CD4-positive, alpha-beta T cell treated with Interleukin-2 at 100 ng/mL for 4 hours (primary cell): Measurements from ENCODE around the gene DRC3.

Source experiments
- DNase-seq: peaks from one replicate; pipeline ENCODE4 v3.0.0-alpha.2; 2020; ENCODE audit warnings: low spot score

The DRC3 gene

DNA sequence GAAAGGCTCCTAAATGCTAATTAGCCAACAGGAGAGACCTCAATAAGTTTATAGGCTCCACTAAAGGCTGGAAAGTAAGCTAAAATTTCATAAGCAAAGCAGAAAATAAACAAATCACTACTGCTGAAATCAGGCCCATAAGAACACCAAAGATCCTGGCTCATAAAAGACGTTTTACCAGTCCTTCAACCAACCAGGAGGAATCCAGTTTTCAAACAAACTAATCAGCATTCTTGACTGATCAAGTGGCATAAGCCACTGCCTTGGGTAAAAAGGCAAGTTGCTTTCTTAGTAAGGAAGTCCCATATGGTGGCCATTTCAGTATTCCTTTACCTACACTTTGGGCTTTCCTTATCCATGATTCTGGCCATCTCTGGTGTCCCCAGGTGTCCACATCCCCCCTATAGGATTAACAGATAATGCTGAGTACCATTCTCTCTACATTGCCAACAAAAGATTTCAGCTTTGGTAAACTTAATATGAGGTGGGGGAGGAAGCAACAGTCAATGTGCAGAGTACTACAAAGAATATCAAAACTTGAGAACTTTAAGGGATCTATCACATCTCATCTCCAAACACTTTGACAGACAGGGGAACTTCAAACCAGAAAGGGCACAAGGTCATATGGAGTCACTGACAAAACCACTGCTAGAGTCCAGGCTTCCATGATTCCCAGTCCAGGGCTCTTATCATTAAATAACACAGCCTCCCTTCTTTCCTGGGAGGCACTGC, 1.8 kb upstream of the DRC3 start:
- no peak for DNase-seq

DNA sequence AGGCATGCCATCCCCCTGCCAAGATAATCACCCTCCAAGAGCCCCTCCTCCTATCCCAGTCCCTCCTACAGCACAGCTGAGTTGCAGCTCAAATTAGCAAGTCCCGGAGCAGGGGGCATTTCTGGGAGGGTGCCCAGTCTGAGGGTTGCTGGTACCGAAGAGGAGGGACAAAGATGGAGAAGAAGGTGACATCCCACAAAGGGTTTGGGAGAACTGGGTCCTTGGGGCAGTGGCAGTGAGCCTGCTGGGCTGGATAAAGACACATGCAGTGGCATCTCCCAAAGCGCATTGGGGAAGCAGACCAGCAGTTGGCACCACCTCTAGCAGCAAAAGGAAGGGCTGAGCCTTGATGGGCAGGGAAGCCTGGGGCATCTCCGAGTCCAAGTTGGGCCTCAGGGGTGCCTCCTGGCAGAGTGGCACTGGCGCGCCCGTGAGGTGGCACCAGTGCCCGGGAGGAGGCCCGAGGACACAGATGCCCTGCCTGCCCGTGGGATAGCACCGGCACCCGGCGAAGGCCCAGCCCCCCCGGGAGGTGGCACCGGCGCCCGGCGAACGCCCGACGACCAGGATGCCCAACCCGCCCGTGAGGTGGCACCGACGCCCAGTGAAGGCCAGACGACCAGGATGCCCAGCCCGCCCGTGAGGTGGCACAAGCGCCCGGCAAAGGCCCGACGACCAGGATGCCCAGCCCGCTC, 1.1 kb upstream of the DRC3 start:
- peak; percentile 10 for DNase-seq

DNA sequence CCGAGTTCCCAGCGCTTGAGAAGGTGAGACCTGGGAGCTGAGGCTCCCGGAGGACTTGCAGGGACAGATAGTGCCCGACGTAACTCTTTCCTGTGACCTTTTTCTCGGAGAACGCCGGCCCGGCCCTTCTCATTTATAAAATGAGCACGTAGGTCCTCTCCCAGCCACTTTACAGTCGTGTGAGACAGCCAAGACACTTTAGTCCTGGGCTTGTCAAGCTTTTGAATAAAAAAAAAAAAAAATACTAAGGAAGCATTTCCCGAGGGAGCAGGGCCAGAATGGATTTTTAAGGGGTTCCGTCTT, 241 bp downstream of the DRC3 start:
- no peak for DNase-seq

DNA sequence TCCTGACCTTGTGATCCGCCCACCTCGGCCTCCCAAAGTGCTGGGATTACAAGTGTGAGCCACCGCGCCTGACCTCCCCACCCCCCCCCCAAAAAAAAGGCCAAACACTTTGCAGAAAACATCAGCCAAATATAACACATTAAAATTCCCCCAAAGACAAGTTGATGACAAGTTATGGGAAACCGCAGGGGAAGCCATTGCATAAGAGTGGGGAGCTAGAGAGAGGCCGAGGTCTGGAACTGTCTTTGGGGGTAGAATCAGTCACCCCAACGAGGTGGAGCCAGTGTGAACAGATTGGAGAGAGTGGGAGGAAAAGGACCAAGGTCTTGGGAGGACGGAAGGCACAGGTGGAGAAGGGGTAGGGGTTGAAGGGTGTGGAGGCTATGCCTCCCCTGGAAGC, 2.8 kb downstream of the DRC3 start:
- DNase-seq = no peak

DNA sequence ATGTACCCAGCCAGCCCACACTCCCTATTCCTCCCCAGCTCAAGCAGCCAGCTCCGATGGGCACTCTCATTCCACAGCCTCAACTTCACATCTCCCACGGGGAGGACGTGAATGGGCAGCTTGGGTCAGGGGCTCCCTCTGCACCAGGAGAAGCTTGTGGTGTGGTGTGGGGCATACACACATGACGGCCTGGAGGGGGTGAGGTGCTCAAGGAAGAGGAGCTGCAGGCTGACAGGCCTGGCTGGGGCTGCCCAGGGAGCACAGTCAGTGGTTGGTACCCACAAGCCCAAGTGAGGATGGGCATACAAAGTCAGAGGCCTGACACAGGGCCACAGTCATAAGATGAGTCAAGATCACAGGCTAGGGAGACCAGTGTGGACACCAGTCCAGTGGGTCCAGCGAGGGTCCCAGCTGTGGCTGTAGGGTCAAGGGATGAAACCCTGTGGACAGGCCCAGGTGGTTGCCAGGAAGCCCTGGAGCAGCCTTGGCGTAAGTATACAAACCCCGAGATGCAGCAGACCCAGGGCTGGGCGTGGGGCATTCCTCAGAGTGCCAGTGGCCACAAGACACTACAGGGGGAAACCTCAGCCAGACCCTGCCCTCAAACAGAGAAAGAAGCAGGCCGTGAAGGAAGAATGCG, 4.4 kb downstream of the DRC3 start:
- no peak for DNase-seq

DNA sequence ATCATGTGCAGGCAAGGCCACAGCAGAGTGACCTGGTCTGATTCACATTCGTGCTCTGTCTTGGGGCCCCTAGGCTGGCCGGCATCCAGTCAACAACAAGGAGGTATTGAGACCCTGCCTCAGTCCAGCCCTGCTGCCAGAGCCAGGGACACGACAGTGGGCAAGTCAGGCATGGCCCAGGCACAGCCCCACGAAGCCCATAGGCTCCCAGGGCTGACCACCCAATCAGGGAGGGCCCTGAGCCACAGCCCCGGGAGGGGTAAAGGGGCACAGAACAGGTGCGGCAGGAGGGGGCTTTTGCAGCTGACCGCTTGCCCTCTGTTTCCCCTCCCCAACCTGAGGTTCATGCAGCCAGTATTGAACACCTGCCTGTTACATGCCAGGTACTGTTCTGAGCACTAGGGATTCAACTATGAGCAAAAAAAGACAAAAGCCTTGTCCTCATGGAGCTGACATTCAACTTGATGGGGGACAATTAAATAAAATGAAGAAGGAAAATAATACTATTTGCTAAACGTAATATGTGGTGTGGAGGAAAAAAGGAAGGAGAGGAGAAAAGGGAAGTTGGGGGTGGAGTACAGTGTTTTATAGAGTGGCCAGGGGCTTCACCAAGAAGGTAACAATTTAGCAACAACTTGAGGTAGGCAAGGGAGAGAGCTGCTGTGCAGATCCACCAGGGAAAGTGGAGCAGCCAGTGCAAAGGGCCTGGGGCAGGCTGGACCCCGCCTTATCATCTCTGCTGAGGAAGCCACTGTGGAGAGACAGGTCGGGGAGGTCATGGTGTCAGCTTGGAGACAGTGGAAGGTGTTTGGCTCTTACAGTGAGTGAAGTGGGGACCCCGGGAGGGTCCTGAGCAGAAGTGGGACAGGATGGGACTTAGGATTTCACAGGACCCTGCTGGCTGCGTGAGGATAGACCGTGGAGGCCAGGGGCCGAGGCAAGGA, 6.1 kb downstream of the DRC3 start:
- DNase-seq = no peak

DNA sequence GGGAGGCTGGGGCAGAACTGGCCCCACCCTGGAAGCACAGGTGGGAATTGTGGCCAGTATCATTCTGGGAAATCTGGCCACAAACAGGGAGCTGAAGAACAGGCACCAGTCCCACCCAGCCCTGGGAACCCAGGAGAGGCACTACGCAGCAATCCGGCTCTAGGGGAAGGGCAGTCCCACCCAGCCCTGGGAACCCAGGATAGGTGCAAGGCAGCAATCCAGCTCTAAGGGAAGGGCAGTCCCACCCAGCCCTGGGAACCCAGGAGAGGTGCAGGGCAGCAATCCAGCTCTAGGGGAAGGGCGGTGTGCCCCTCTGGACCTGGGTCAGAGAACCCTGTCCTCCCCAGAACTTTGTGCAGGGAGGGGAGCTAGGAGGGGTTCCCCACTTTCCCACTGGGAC, 7.1 kb downstream of the DRC3 start:
- no peak for DNase-seq

DNA sequence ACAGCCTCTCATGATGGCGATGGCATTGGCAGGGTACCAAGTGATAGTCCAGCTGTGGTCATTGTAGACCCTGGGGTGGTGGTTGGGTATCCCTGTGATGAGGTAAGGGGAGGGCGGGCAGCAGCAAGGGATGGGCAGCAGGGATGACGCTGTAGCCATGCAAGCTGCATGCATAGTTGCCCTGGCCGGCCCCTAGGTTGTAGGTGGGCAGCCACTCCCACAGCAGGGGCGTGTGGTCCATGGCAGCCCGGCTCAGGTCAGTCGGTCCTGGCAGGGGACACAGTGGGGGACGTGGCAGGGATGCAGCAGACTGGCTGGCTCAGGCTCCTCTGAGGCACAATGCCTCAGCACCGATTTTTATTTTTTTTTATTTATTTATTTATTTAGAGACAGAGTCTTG, 8.7 kb downstream of the DRC3 start:
- no peak for DNase-seq

DNA sequence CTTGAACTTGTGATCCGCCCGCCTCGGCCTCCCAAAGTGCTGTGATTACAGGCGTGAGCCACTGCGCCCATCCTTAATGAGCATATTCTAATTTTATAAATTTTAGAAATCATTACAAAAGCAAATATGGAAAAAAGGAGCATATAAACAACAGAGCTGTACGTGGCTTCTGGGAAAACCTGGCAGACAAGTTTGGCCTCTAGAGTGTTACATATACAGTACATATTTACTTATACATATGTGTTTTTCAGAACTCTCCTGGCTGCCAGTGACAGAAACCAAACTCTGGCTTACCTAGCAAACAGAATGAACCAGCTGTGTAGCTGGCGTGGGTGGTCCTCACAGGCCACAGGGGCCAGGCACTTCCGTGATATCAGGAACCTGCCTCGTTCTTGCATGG, 10.1 kb downstream of the DRC3 start:
- DNase-seq = no peak

DNA sequence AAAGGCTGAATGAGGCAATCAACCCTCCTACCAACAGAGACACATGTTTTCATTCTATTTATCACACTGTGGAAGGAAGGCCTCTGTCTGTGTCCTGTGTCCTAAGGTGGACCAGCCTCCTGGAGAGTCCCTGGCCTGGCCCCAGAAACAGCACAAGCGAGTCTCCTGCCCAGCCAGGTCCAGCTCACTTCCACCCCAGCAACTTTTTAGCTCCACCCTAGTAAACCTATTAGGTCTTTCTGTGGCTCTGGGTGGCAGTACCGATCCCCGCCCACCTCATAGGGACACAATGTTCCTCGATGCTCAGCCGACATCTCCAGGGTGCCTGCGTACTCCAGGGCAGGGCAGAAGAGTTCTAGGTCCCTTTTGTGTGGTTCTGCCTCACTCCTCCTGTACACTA, 10.7 kb downstream of the DRC3 start:
- DNase-seq = no peak

DNA sequence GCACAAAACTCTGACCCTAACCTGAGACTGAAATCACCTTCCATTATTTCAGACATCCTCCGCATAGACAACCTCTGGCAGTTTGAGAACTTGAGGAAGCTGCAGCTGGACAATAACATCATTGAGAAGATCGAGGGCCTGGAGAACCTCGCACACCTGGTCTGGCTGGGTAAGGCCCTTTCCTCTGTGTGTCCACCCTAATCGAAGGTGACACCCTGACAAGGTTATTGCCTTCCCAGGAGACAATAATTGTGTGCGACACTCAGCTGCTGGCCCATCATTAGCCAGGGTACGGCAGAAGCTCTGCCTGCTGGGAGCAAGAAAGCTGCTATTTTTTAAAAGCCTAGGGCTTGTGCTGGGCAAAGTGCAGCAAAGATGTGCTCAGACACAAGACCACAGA, 11.1 kb downstream of the DRC3 start:
- DNase-seq = no peak

DNA sequence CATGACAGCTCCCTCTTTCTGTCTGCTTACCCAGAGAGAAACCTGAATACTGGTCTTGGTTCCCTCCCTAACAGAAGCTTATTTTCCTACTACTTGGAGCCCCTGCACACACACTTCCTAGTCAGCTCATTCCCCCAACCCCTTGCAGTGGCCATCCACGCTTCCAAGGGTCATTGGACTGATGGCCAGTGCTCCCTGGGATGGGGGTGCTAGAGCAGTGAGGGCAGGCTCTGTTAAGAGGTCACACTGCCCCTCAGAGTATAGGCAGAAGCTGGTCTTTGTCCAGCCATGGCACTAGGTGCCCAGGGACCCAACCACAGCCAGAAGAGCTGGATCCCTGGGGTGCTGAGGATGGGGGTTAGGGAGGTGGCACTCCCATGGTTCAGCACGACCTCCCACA, 12.5 kb downstream of the DRC3 start:
- DNase-seq = no peak

DNA sequence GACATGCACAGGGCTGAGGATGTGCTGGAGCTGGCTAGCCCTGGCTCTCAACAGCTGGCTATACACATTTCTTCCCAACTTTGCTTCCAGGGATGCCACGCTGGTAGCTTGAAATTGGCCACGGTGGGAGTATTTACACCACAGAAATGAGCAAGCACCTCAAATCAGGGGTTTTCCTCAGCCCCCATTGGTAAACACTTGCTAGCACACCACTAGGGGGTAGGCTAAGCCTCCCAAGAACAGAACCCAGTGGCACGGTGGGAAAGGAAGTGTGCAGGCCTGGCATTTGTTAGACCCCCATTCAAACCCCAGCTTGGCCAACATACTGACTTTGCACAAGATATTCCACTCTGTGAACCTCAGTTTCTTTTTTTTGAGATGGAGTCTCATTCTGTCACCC, 12.9 kb downstream of the DRC3 start:
- no peak for DNase-seq

DNA sequence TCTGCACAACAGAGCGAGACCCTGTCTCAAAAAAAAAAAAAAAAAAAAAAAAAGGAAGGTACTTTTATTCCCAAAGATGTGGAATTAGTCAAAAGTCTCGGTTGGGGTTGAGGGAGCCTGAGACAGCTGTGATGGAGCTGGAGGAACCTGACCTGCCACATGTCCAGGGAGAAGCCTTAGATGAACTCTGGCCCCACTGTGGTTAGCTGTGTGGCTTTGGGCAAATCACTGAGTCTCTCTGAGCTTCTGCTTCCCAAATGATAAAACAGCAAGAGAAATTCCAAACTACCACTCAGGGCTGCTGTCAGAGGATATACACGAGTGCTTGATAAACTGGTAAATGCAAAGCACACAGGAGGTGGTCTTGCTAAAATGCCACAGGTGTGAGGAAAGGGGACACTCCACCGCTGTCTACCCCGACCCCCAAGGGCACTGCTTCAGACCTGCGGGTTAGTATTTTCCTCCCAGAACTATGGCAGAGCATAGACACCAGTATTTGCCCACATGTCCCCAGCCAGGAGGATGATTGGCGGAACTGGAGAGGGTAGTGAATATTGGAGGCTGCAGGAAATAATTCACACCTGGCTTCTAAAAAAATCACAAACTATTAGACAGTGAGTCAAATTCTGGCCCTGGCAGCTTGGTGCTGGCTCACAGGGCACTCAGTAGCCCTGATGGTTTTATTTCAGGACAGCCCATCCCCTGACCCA, 14.7 kb downstream of the DRC3 start:
- DNase-seq = no peak

DNA sequence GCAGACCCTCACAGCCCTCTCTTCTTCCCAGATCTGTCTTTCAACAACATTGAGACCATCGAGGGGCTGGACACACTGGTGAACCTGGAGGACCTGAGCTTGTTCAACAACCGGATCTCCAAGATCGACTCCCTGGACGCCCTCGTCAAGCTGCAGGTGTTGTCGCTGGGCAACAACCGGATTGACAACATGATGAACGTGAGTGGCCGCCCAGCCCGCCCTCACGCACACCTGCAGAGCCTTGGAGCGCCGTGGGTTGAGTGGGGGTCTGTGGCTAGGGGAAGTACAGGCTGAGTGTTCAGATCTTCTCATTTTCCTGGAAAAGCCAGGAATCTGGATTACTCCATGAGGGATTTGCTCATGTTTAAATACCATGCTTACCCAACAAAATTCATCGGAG, 15.2 kb downstream of the DRC3 start:
- no peak for DNase-seq

DNA sequence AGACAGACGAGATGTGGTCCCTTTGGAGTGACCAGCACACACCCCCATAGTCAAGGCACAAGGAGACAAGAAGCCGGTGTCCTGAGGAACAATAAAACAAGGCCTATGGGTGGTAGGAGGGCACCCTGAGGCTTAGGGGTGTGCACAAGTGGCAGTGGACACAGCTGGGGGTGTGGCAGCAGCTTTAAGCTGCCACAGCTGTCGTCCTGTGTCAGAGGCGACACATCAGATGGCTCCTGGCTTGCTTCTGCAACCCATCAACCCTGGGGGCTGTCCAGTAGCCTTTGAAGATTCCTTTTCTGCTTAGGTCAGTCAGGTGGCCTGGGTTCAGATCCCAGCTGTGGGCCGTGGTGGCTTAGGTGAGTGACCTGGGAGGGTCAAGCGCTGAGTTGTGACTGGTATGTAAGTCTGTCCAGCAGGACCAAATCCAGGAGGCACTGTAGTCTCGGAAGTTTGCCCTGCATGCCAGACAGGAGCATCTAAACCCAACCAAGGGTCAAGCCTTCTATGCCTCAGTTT, 15.8 kb downstream of the DRC3 start:
- DNase-seq = no peak

DNA sequence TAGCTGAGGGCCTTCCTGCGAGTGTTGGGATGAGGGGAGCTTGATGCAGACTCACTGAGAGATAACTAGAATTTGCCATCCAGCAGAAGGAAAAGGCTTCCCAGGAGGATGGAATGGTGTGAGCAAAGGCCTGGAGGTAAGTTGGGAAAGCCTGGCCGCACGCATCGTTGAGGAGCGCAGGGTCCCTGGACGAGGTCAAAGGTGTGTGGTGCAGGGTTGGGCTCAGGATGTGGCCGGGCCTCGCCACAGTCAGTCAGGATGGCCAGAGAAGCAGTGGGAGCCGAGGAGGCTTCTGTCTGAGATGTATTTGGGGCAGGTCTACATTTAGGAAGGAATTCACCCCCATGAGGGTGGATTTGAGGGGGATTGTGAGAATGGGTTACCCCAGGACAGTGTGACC, 16.4 kb downstream of the DRC3 start:
- DNase-seq = no peak

DNA sequence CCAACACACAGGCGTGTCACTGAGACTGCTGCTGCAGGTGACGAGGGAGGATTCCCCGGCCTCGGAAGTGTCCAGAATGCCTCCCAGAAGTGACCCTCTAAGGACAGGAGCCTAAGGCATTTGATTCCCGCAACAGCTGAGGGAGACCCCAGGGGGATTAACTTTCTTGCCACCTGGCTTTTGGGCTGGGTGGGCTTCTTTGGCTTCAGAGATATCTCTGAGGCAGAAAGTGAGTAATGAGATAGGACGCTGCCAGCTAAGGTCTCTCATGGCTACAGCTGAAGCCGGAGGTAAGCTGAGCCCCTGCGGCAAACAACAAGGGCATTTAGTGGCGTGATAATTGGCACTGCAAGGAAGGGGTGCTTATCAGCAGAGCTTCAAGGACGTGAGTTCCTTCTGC, 17.0 kb downstream of the DRC3 start:
- DNase-seq = no peak

DNA sequence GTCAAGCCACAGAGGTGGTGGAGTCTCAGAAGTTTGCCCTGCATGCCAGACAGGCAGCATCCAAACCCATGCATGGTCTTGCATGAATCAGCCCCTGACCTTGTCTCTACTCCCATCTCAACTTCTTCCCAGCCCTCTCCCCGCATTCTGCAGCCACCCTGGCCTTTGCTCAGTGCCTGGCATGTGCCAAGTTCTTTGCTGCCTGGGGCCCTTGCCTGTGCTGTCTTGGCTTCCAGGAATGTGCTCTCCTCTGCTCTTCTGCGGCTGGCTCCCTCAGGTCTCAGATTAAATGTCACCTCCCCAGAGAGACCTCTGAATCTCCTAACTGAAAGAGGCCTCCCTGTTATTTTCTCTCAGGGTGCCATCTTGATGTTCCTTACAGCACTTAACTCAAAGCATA, 17.6 kb downstream of the DRC3 start:
- no peak for DNase-seq

DNA sequence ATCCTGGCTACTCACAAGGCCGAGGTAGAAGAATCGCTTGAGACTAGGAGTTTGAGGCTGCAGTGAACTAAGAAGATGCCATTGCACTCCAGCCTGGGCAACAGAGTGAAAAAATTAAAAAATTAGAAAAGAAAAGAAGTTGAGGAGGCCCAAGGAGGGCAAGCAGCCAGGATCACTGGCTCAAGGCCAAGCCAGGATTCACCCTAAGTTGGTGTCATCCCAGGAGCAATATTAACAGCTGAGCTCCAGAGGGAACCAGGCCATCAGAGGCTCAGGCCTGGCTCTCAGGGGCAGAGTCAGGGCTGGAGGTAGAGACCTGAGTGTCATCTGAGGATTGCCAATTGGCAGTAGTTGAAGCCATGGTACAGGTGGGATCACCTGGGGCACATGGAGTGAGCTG, 20.7 kb downstream of the DRC3 start:
- no peak for DNase-seq

DNA sequence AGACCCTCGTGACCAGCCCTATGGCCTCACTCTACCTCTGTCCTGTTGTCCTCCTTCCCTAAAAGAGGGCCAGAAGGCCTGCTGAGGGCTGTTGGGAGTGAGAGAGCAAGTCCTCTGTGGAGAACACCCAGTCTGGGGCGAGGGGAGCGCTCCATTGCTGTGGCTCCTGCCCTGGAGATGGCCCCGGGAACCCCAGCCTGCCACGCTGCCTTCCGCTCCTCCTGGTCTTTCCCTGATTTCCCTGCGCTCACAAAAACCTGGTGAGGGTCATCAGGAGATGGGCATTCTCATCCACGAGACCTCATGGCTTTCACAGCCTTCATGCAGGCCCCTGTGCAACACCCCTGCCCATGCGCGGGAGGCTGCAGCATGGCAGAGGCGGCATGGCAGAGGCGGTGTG, 21.2 kb downstream of the DRC3 start:
- no peak for DNase-seq
